Hepatocyte (in vitro differentiated cells): ENCODE measurements around the gene PALLD. TPM values are rescaled to one million over a fixed set of nuclear protein-coding genes. Genes with fewer than 3 reads are reported as not detected.

Source experiments
- DNase-seq: peaks from one replicate; pipeline ENCODE4 v3.0.0-alpha.2; 2016; ENCODE audit warnings: low spot score
- H2AFZ ChIP-seq: fragments of 200-600 bp; sonication (generic); 2 replicates; pipeline ENCODE4 v1.6.0; 2016; ENCODE audit warnings: antibody characterized with exemption, mild to moderate bottlenecking
- H3K27ac ChIP-seq: fragments of 200-600 bp; sonication (generic); 2 replicates; pipeline ENCODE4 v1.5.1; 2016; ENCODE audit warnings: mild to moderate bottlenecking
- H3K27me3 ChIP-seq: fragments of 200-600 bp; sonication (generic); 2 replicates; pipeline ENCODE4 v1.6.1; 2016
- H3K36me3 ChIP-seq: fragments of 200-600 bp; sonication (generic); replicated peaks from 2 replicates; pipeline ENCODE4 v1.5.1; 2016; ENCODE audit warnings: low read depth; ENCODE audit not compliant: insufficient read depth
- H3K4me1 ChIP-seq: fragments of 200-600 bp; sonication (generic); 2 replicates; pipeline ENCODE4 v1.5.1; 2016; ENCODE audit warnings: mild to moderate bottlenecking, moderate library complexity; ENCODE audit not compliant: insufficient read depth
- H3K4me2 ChIP-seq: fragments of 200-600 bp; sonication (generic); 2 replicates; pipeline ENCODE4 v1.6.0; 2016
- H3K4me3 ChIP-seq: fragments of 200-600 bp; sonication (generic); 2 replicates; pipeline ENCODE4 v1.5.1; 2016; ENCODE audit warnings: mild to moderate bottlenecking
- H3K79me2 ChIP-seq: fragments of 200-600 bp; sonication (generic); 2 replicates; pipeline ENCODE4 v1.6.0; 2017; ENCODE audit warnings: mild to moderate bottlenecking
- H3K9me2 ChIP-seq: fragments of 200-600 bp; sonication (generic); replicated peaks from 2 replicates; pipeline ENCODE4 v1.6.0; 2017; ENCODE audit warnings: mild to moderate bottlenecking; ENCODE audit not compliant: insufficient read depth
- H3K9me3 ChIP-seq: fragments of 200-600 bp; sonication (generic); 2 replicates; pipeline ENCODE4 v1.5.1; 2016; ENCODE audit warnings: low read depth, mild to moderate bottlenecking
- H4K20me1 ChIP-seq: fragments of 200-600 bp; sonication (generic); 2 replicates; pipeline ENCODE4 v1.6.0; 2016; ENCODE audit warnings: mild to moderate bottlenecking; ENCODE audit not compliant: insufficient read depth, poor library complexity, severe bottlenecking
- CTCF ChIP-seq: fragments of 200-600 bp; sonication (generic); IDR thresholded peaks from 2 replicates; pipeline ENCODE4 v1.5.1; 2016; ENCODE audit warnings: antibody characterized with exemption, mild to moderate bottlenecking; ENCODE audit not compliant: poor library complexity
- EZH2 ChIP-seq: fragments of 200-600 bp; sonication (generic); IDR thresholded peaks from 2 replicates; pipeline ENCODE4 v1.6.1; 2016; ENCODE audit warnings: antibody characterized with exemption, mild to moderate bottlenecking, borderline replicate concordance
- EZH2phosphoT487 ChIP-seq: fragments of 200-600 bp; sonication (generic); IDR thresholded peaks from one replicate; pipeline ENCODE4 v1.6.1; 2018; ENCODE audit warnings: antibody characterized with exemption, mild to moderate bottlenecking, low read depth, moderate library complexity; ENCODE audit not compliant: unreplicated experiment, severe bottlenecking
- WGBS: methylation state at CpG from one replicate; pipeline ENCODE4 v1.1.6; 2016; ENCODE audit warnings: low lambda C conversion rate; ENCODE audit errors: missing lambda C conversion rate; 5-methylcytosine and 5-hydroxymethylcytosine counted together
- polyA plus RNA-seq: library from polyadenylated mRNA; unstranded; fragments of >200 nt; fragmentation: Nextera tagmentation; extraction: Ambion mirVana; gene quantifications from 2 replicates; pipeline ENCODE4 v1.2.1, GENCODE V29; 2016
- total RNA-seq: library from RNA; depleted of rRNA; stranded (reverse); fragments of >200 nt; gene quantifications from 2 replicates; pipeline ENCODE4 v1.2.3, GENCODE V29; 2014

The PALLD gene
- total and polyA plus RNA-seq, 2 experiments from 2014 or later = 82.7 to 85.2 TPM

- Histone ChIP-seq H2AFZ (no peak overlapping the region), H3K4me3 (no peak overlapping the region), H3K4me1 (peaks cover 24% of the 10 kb centered on the region), H3K79me2 (peaks cover 45% of the 10 kb centered on the region), H3K9me2 (no peaks in the 10 kb centered on the region), H3K27ac (peak overlapping the region; percentile 28), H3K9me3 (no peaks in the 10 kb centered on the region), H3K27me3 (no peaks in the 10 kb centered on the region), H3K36me3 (no peaks in the 10 kb centered on the region), H4K20me1 (no peaks in the 10 kb centered on the region), H3K4me2 (peak overlapping the region; percentile 54)
- no peak for DNase-seq
- 87% methylated on average over 3 of the region's 3 CpGs for WGBS
- TF ChIP-seq CTCF (no peak), EZH2 (no peak), EZH2phosphoT487 (no peak)
Observed at GRCh38 chr4:168643796-168644159, 146.9 kb downstream of the PALLD start.

- Histone ChIP-seq H3K79me2 (peaks cover 49% of the 10 kb centered on the region), H3K4me3 (no peak overlapping the region), H3K27ac (no peak overlapping the region), H3K4me1 (peaks cover 24% of the 10 kb centered on the region), H3K27me3 (no peaks in the 10 kb centered on the region), H3K9me2 (no peaks in the 10 kb centered on the region), H3K36me3 (no peaks in the 10 kb centered on the region), H4K20me1 (no peaks in the 10 kb centered on the region), H2AFZ (no peak overlapping the region), H3K9me3 (no peaks in the 10 kb centered on the region), H3K4me2 (no peak overlapping the region)
- peak; percentile 47 for DNase-seq
- 52% methylated on average over 7 of the region's 7 CpGs for WGBS
- TF ChIP-seq CTCF (no peak), EZH2 (no peak), EZH2phosphoT487 (no peak)
Observed at GRCh38 chr4:168646001-168646768, 149.3 kb downstream of the PALLD start.

GRCh38 chr4:168647646-168648375, 151.0 kb downstream of the PALLD start:
- Histone ChIP-seq H3K4me1 (peaks cover 15% of the 10 kb centered on the region), H2AFZ (no peak overlapping the region), H3K4me2 (peak overlapping the region; percentile 10), H3K27me3 (no peaks in the 10 kb centered on the region), H3K9me3 (no peaks in the 10 kb centered on the region), H3K36me3 (no peaks in the 10 kb centered on the region), H3K27ac (no peak overlapping the region), H4K20me1 (no peaks in the 10 kb centered on the region), H3K4me3 (no peak overlapping the region), H3K79me2 (peaks cover 64% of the 10 kb centered on the region), H3K9me2 (no peaks in the 10 kb centered on the region)
- TF ChIP-seq EZH2 (no peak), CTCF (no peak), EZH2phosphoT487 (no peak)
- DNase-seq = no peak
- 81% methylated on average over 8 of the region's 8 CpGs for WGBS
